T-helper 9 cell (primary cell): ENCODE data around the gene GDAP2.
"Not testable (repeated sequence)": the region's sequence is repeated elsewhere in the genome, so short reads cannot be mapped to it uniquely, and the experiment has no call there.

Experiments
- DNase-seq: peaks from one replicate; pipeline ENCODE4 v3.0.0-alpha.2; 2020
- total RNA-seq, 2 donors: gene quantifications; one replicate each; lab custom pipeline; 2026; lab: John Stamatoyannopoulos, UW

Gene GDAP2
- total RNA-seq = 26.3 to 54.6 reads per million in 2 donors

GRCh38 chr1:117929343-117930172, at the start of gene GDAP2, which contains the start of gene WDR3:
GDAP2 (minus strand) TSS chr1:117929621; CDS start chr1:117920357, 9,264 bp downstream.
WDR3 (plus strand) TSS chr1:117929739; CDS start chr1:117933320, 3,581 bp downstream.
- DNase-seq = peak; percentile 94

GRCh38 chr1:117976381-117976780, 47.0 kb upstream of the GDAP2 start:
- DNase-seq = no peak

GRCh38 chr1:117971777-117972176, 42.4 kb upstream of the GDAP2 start:
- no peak for DNase-seq

GRCh38 chr1:117970252-117970651, 40.8 kb upstream of the GDAP2 start:
- no peak for DNase-seq

GRCh38 chr1:117967881-117968280, 38.5 kb upstream of the GDAP2 start:
- DNase-seq = no peak

- DNase-seq = no peak
These were observed 38.1 kb upstream of the GDAP2 start for GRCh38 chr1:117967477-117967876.

GRCh38 chr1:117964290-117965038, 35.0 kb upstream of the GDAP2 start:
- no peak for DNase-seq

GRCh38 chr1:117959364-117959763, 29.9 kb upstream of the GDAP2 start:
- no peak for DNase-seq

- DNase-seq = no peak
These were observed 23.0 kb upstream of the GDAP2 start for GRCh38 chr1:117952386-117952785.

GRCh38 chr1:117942293-117942692, 12.9 kb upstream of the GDAP2 start:
- DNase-seq = no peak

GRCh38 chr1:117933769-117934168, 4.3 kb upstream of the GDAP2 start:
- no peak for DNase-seq

GRCh38 chr1:117932576-117932975, 3.2 kb upstream of the GDAP2 start:
- DNase-seq = no peak

GRCh38 chr1:117930484-117930883, 1.1 kb upstream of the GDAP2 start:
- DNase-seq = no peak

- no peak for DNase-seq
These were observed 689 bp upstream of the GDAP2 start for GRCh38 chr1:117930173-117930447.

GRCh38 chr1:117928881-117929342, 509 bp downstream of the GDAP2 start:
- peak; percentile 42 for DNase-seq

GRCh38 chr1:117925981-117926380, 3.4 kb downstream of the GDAP2 start:
- no peak for DNase-seq

- not testable (repeated sequence) for DNase-seq
These were observed 6.7 kb downstream of the GDAP2 start for GRCh38 chr1:117922717-117923116.

- no peak for DNase-seq
These were observed 7.4 kb downstream of the GDAP2 start for GRCh38 chr1:117921991-117922390.

- DNase-seq = no peak
These were observed 10.0 kb downstream of the GDAP2 start for GRCh38 chr1:117919376-117919775.

- no peak for DNase-seq
These were observed 18.4 kb downstream of the GDAP2 start for GRCh38 chr1:117911051-117911450.

- no peak for DNase-seq
These were observed 24.4 kb downstream of the GDAP2 start for GRCh38 chr1:117905019-117905418.

- no peak for DNase-seq
These were observed 24.9 kb downstream of the GDAP2 start for GRCh38 chr1:117904485-117904884.

- DNase-seq = no peak
These were observed 26.5 kb downstream of the GDAP2 start for GRCh38 chr1:117902944-117903343.

- no peak for DNase-seq
These were observed 29.6 kb downstream of the GDAP2 start for GRCh38 chr1:117899801-117900200.
